PC-3 (cell line): ENCODE data around the gene CXXC5. TPM values are rescaled to one million over a fixed set of nuclear protein-coding genes. Genes with fewer than 3 reads are reported as not detected.

Experiments
- total RNA-seq: library from RNA; depleted of rRNA; stranded (reverse); fragments of >200 nt; gene quantifications from 2 replicates; pipeline ENCODE4 v1.2.3, GENCODE V29; 2014; rRNA removed

CXXC5 gene
- total RNA-seq, 1 experiment from 2014 or later, result 31.1 TPM

Other genes starting within 250 kb of the CXXC5 start
- 1.4 and 3.1 TPM in 2 replicates for gene SPATA24, start 244.3 kb upstream of the CXXC5 start, total RNA-seq
- 3.2 and 4.4 TPM in 2 replicates for gene DNAJC18, start 208.8 kb upstream of the CXXC5 start, total RNA-seq
- gene ECSCR, start 185.6 kb upstream of the CXXC5 start, total RNA-seq, result 0.36 TPM in 1 of 2 replicates, not detected in the other
- gene SMIM33, start 177.3 kb upstream of the CXXC5 start, total RNA-seq, result not detected in 2 replicates
- gene STING1, start 165.6 kb upstream of the CXXC5 start, total RNA-seq, result 6.5 and 12.6 TPM in 2 replicates
- gene UBE2D2, start 87.0 kb upstream of the CXXC5 start, total RNA-seq, result 98.7 and 104 TPM in 2 replicates
- not detected in 2 replicates for gene PSD2, start 147.5 kb downstream of the CXXC5 start, total RNA-seq